Effector memory CD4-positive, alpha-beta T cell (primary cell): ENCODE data around the gene BCL2L15.

Source experiments
- DNase-seq, 3 donors: peaks; one replicate each; pipeline ENCODE4 v3.0.0-alpha.2; 2020
- H3K27ac ChIP-seq: 2 replicates; pipeline ENCODE4 v1.7.0; 2013; ENCODE audit warnings: mild to moderate bottlenecking, low read length, moderate library complexity; ENCODE audit not compliant: insufficient read depth, poor library complexity, severe bottlenecking
- H3K27me3 ChIP-seq: replicated peaks from 2 replicates; pipeline ENCODE4 v1.7.0; 2013; ENCODE audit warnings: mild to moderate bottlenecking, low read length; ENCODE audit not compliant: insufficient read depth, control insufficient read depth, poor library complexity, severe bottlenecking
- H3K36me3 ChIP-seq: 2 replicates; pipeline ENCODE4 v1.7.0; 2013; ENCODE audit warnings: mild to moderate bottlenecking, low read length, moderate library complexity; ENCODE audit not compliant: control insufficient read depth, insufficient read depth
- H3K4me1 ChIP-seq: 2 replicates; pipeline ENCODE4 v1.7.0; 2013; ENCODE audit warnings: low read length, mild to moderate bottlenecking; ENCODE audit not compliant: control insufficient read depth, insufficient read depth, poor library complexity, severe bottlenecking
- H3K4me3 ChIP-seq: 2 replicates; pipeline ENCODE4 v1.7.0; 2013; ENCODE audit warnings: low read length, low read depth, mild to moderate bottlenecking; ENCODE audit not compliant: insufficient read depth, poor library complexity, severe bottlenecking
- H3K9me3 ChIP-seq: 2 replicates; pipeline ENCODE4 v1.7.0; 2013; ENCODE audit warnings: mild to moderate bottlenecking, low read length, moderate library complexity; ENCODE audit not compliant: control insufficient read depth

Gene BCL2L15

GRCh38 chr1:113872219-113872935, 15.0 kb downstream of the BCL2L15 start:
- Histone ChIP-seq H3K4me1 (peaks cover 39% of the 10 kb centered on the region), H3K9me3 (no peaks in the 10 kb centered on the region), H3K27ac (peak overlapping the region; percentile 78), H3K27me3 (no peaks in the 10 kb centered on the region), H3K4me3 (peak overlapping the region; percentile 30), H3K36me3 (no peaks in the 10 kb centered on the region)
- DNase-seq = no peak

GRCh38 chr1:113871597-113872113, 15.7 kb downstream of the BCL2L15 start, which contains the start of gene PTPN22:
PTPN22 (minus strand) TSS chr1:113871712.
- Histone ChIP-seq H3K36me3 (no peaks in the 10 kb centered on the region), H3K27me3 (no peaks in the 10 kb centered on the region), H3K4me1 (peaks cover 43% of the 10 kb centered on the region), H3K27ac (peak within 1 kb of the TSS; percentile 78), H3K4me3 (peak within 1 kb of the TSS; percentile 43), H3K9me3 (no peaks in the 10 kb centered on the region)
- peak; percentile 72 to 76 (median 74) for DNase-seq

- H3K27ac ChIP-seq = peak overlapping the region; percentile 78
- H3K4me1 ChIP-seq = peaks cover 43% of the 10 kb centered on the region
- no peaks in the 10 kb centered on the region for H3K27me3 ChIP-seq
- H3K4me3 ChIP-seq = peak overlapping the region; percentile 43
- H3K9me3 ChIP-seq = no peaks in the 10 kb centered on the region
- H3K36me3 ChIP-seq = no peaks in the 10 kb centered on the region
- no peak for DNase-seq
These were observed 16.6 kb downstream of the BCL2L15 start for GRCh38 chr1:113870778-113871177.

- Histone ChIP-seq H3K9me3 (no peaks in the 10 kb centered on the region), H3K27me3 (no peaks in the 10 kb centered on the region), H3K4me1 (peaks cover 29% of the 10 kb centered on the region), H3K27ac (no peak overlapping the region), H3K4me3 (no peak overlapping the region), H3K36me3 (no peaks in the 10 kb centered on the region)
- DNase-seq = no peak
These were observed 18.8 kb downstream of the BCL2L15 start for GRCh38 chr1:113868387-113869083.

- H3K36me3 ChIP-seq = peaks cover 11% of the 10 kb centered on the region
- H3K9me3 ChIP-seq = no peaks in the 10 kb centered on the region
- no peak overlapping the region for H3K27ac ChIP-seq
- H3K4me3 ChIP-seq = no peak overlapping the region
- no peaks in the 10 kb centered on the region for H3K27me3 ChIP-seq
- no peaks in the 10 kb centered on the region for H3K4me1 ChIP-seq
- DNase-seq = no peak
These were observed 25.7 kb downstream of the BCL2L15 start for GRCh38 chr1:113861641-113862040.

- no peaks in the 10 kb centered on the region for H3K27me3 ChIP-seq
- H3K9me3 ChIP-seq = no peaks in the 10 kb centered on the region
- H3K4me1 ChIP-seq = no peaks in the 10 kb centered on the region
- H3K4me3 ChIP-seq = no peak overlapping the region
- no peak for DNase-seq
- no peak overlapping the region for H3K27ac ChIP-seq
- H3K36me3 ChIP-seq = peaks cover 13% of the 10 kb centered on the region
These were observed 26.5 kb downstream of the BCL2L15 start for GRCh38 chr1:113860891-113861290.

GRCh38 chr1:113859478-113860175, 27.8 kb downstream of the BCL2L15 start:
- Histone ChIP-seq H3K36me3 (peaks cover 19% of the 10 kb centered on the region), H3K4me1 (no peaks in the 10 kb centered on the region), H3K27ac (no peak overlapping the region), H3K9me3 (no peaks in the 10 kb centered on the region), H3K4me3 (no peak overlapping the region), H3K27me3 (no peaks in the 10 kb centered on the region)
- DNase-seq = no peak

- DNase-seq = no peak
- Histone ChIP-seq H3K9me3 (no peaks in the 10 kb centered on the region), H3K27ac (no peak overlapping the region), H3K36me3 (peaks cover 25% of the 10 kb centered on the region), H3K4me1 (no peaks in the 10 kb centered on the region), H3K4me3 (no peak overlapping the region), H3K27me3 (no peaks in the 10 kb centered on the region)
These were observed 28.4 kb downstream of the BCL2L15 start for GRCh38 chr1:113858982-113859381.

GRCh38 chr1:113858418-113858817, 29.0 kb downstream of the BCL2L15 start:
- Histone ChIP-seq H3K4me3 (no peak overlapping the region), H3K36me3 (peaks cover 25% of the 10 kb centered on the region), H3K27me3 (no peaks in the 10 kb centered on the region), H3K9me3 (no peaks in the 10 kb centered on the region), H3K27ac (no peak overlapping the region), H3K4me1 (no peaks in the 10 kb centered on the region)
- no peak for DNase-seq
